WERI-Rb-1 (cell line): ENCODE data around the gene LGR6.

Experiments used
- DNase-seq: peaks from one replicate; pipeline ENCODE4 v3.0.0-alpha.2; 2020
- H3K27ac ChIP-seq: fragments of 250-450 bp; sonication (Bioruptor Pico); 2 replicates; pipeline ENCODE4 v1.5.1; 2020; ENCODE audit warnings: mild to moderate bottlenecking, moderate library complexity
- H3K27me3 ChIP-seq: fragments of 250-450 bp; sonication (Bioruptor Pico); 2 replicates; pipeline ENCODE4 v1.5.1; 2021; ENCODE audit warnings: mild to moderate bottlenecking, low read depth, moderate library complexity; ENCODE audit not compliant: insufficient read depth, severe bottlenecking
- H3K36me3 ChIP-seq: fragments of 250-450 bp; sonication (Bioruptor Pico); 2 replicates; pipeline ENCODE4 v1.5.1; 2020; ENCODE audit warnings: mild to moderate bottlenecking, moderate library complexity
- H3K4me3 ChIP-seq: 2 replicates; pipeline ENCODE4 v1.5.1; 2011; ENCODE audit warnings: low read depth, mild to moderate bottlenecking, control low read depth, low read length
- H3K9me3 ChIP-seq: fragments of 250-450 bp; sonication (Bioruptor Pico); 2 replicates; pipeline ENCODE4 v1.5.1; 2021; ENCODE audit warnings: mild to moderate bottlenecking, moderate library complexity; ENCODE audit not compliant: severe bottlenecking
- TF ChIP-seq, protein P1 (sequence below): IDR thresholded peaks from 2 replicates; pipeline ENCODE4 v1.5.1; 2011; ENCODE audit warnings: low read depth, mild to moderate bottlenecking, control low read depth, inconsistent platforms, low read length

LGR6 gene

DNA sequence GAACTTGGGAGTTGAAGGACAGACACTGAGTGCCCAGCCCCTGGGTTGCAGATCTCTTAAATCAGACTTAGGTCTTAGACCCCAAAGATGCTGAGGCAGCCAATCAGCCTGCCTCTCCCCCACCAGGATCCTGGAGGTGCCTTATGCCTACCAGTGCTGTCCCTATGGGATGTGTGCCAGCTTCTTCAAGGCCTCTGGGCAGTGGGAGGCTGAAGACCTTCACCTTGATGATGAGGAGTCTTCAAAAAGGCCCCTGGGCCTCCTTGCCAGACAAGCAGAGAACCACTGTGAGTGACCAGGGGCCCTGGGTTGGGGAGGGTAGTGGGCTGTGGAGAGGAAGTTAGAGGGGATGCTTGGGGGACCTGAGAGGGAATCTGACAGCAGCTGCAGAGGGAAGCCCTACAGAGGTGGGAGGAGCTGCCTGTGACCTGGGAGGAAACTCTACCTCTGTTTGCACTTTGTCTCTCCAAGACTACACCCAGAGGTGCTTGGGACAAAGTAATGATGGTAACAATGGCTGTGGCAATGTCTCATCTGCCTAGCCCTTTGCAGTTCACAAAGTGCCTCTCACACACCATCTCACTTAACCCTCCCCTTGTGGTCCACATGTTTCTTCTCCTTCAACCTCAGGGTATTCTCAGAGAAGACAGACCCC lies 116.6 kb downstream of the LGR6 start:
- DNase-seq: no peak
- no peak overlapping the region for H3K27ac ChIP-seq
- H3K27me3 ChIP-seq: no peaks in the 10 kb centered on the region
- no peak overlapping the region for H3K4me3 ChIP-seq
- TF ChIP-seq, protein P1, sequence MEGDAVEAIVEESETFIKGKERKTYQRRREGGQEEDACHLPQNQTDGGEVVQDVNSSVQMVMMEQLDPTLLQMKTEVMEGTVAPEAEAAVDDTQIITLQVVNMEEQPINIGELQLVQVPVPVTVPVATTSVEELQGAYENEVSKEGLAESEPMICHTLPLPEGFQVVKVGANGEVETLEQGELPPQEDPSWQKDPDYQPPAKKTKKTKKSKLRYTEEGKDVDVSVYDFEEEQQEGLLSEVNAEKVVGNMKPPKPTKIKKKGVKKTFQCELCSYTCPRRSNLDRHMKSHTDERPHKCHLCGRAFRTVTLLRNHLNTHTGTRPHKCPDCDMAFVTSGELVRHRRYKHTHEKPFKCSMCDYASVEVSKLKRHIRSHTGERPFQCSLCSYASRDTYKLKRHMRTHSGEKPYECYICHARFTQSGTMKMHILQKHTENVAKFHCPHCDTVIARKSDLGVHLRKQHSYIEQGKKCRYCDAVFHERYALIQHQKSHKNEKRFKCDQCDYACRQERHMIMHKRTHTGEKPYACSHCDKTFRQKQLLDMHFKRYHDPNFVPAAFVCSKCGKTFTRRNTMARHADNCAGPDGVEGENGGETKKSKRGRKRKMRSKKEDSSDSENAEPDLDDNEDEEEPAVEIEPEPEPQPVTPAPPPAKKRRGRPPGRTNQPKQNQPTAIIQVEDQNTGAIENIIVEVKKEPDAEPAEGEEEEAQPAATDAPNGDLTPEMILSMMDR: no peak
- no peaks in the 10 kb centered on the region for H3K36me3 ChIP-seq
- H3K9me3 ChIP-seq: no peaks in the 10 kb centered on the region

DNA sequence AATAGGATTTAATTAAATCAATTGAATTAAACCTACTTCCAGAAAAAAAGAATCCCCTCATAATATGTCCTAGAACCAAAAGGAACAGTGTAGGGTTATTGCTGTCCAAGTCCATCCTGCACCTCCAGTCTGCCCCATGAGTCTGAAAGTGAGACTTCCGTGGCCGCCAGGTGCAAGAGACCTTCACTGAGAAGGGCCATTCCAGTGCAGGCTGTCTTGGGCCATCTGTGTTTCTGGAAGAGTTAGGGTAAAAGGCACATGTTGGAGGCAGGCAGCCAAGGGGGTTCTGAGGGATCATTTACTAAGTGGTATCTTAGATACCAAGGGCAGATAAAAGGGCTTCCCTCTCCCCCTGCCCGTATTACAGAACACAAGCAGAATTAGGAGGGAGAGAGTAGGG lies 117.1 kb downstream of the LGR6 start:
- Histone ChIP-seq H3K36me3 (no peaks in the 10 kb centered on the region), H3K27me3 (no peaks in the 10 kb centered on the region), H3K4me3 (no peak overlapping the region), H3K27ac (no peak overlapping the region), H3K9me3 (no peaks in the 10 kb centered on the region)
- TF ChIP-seq, protein P1: no peak
- no peak for DNase-seq

DNA sequence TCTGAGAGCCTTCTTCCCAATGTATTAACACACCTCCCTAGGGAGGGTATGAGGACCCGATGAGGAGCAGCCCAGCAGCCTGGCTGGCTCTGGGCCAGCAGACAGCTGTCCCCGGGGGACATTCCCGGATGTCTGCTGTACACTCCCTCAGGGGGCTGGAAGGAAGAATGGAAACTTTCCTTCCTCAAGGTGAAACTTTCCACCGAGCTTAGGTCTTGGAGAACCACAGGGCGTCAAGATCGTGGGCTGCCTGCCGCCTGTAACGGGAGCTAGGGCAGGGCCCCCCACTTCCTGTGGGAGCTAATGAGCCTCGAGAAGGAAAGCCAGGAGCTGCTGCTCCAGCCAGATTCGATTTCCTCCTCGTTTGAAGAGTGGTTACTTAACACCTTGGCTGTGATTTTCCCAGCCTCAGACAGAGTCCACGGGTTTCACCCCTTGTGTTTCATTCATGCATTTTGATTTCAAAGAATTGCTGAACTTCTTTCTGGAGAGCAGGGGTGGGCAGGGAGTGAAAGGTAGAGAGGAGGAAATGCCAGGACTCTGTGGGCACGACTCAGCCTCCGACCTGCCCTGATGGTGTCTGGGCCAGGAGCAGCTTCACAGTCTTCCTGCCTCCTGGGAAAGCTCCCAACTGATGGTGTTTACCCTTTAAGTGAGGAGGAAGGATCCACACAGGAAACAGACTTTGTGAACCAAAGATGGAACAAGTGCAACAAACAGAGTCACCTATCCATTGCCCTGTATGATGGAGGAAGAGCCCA lies 118.5 kb downstream of the LGR6 start:
- Histone ChIP-seq H3K36me3 (no peaks in the 10 kb centered on the region), H3K4me3 (no peak overlapping the region), H3K27me3 (no peaks in the 10 kb centered on the region), H3K9me3 (no peaks in the 10 kb centered on the region), H3K27ac (no peak overlapping the region)
- TF ChIP-seq, protein P1: no peak
- no peak for DNase-seq

DNA sequence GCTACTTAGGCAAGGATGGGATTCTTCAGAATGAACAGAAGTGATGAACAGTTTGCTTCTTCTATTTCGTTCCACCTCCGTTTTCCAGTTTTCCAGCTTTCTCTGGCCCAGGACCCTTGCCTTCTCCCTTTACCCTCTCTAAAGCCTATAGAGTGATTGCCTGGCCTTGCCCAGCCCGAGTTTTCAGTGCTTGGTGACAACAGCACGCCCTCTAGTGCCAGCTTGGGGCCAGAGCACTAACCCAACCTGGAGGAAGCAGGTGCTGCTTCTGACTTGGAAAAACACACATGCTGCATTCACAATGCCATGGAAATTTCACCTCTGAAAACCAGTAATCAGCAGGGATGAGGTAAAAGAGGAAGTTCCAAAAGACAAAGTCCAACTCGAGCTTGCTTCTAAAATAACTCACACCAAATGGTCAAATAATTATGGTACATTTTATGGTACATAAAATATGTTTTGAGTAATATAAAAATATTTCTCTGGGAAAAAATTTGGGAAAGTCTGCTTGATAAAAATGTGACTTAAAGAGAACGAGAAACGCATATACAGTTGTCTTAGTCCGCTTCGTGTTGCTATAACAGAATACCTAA lies 122.1 kb downstream of the LGR6 start:
- Histone ChIP-seq H3K27me3 (no peaks in the 10 kb centered on the region), H3K36me3 (no peaks in the 10 kb centered on the region), H3K9me3 (no peaks in the 10 kb centered on the region), H3K27ac (peak overlapping the region; percentile 37), H3K4me3 (no peak overlapping the region)
- DNase-seq: peak; percentile 99
- TF ChIP-seq, protein P1: peak; percentile 100

DNA sequence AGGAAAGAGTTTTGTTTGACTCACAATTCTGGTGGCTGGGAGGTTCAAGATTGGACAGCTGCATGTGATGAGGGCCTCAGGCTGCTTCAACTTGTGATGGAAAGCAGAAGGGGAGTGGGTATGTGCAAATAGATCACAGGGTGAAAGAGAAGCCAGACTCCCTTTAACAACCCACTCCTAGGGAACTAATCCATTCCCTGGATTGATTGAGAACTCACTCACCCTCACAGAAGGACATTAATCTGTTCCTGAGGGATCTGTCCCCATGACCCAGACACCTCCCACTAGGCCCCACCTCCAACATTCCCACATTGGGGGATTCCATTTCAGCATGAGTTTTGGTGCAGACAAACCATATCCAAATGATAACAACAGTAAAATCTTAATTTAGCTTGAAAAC lies 122.6 kb downstream of the LGR6 start:
- peak overlapping the region; percentile 37 for H3K27ac ChIP-seq
- H3K27me3 ChIP-seq: no peaks in the 10 kb centered on the region
- no peaks in the 10 kb centered on the region for H3K36me3 ChIP-seq
- H3K4me3 ChIP-seq: no peak overlapping the region
- TF ChIP-seq, protein P1: no peak
- no peaks in the 10 kb centered on the region for H3K9me3 ChIP-seq
- peak; percentile 71 for DNase-seq
